ENCODE measurements around the gene HSPA1A. TPM values are rescaled to one million over a fixed set of nuclear protein-coding genes. Genes with fewer than 3 reads are reported as not detected.
A peak's percentile ranks its signal among the peaks of the same experiment; 100 is the strongest.
"Not testable (repeated sequence)": the region's sequence is repeated elsewhere in the genome, so short reads cannot be mapped to it uniquely, and the experiment has no call there.

The HSPA1A gene
- total RNA-seq, 2 donors from 2014 or later, result 230 to 440 TPM

- TF ChIP-seq POLR2AphosphoS5 (IDR thresholded peaks at IDR 0.05), result no peak
- TF ChIP-seq CTCF (IDR thresholded peaks at IDR 0.05), result no peak
- TF ChIP-seq POLR2A (IDR thresholded peaks at IDR 0.05), result no peak
- intact Hi-C loops (cut with DNase I), result no loop called here
- no peak overlapping the region for H3K27ac ChIP-seq
Measured at GRCh38 chr6:31842053-31842452, 26.7 kb downstream of the HSPA1A start.

DNA sequence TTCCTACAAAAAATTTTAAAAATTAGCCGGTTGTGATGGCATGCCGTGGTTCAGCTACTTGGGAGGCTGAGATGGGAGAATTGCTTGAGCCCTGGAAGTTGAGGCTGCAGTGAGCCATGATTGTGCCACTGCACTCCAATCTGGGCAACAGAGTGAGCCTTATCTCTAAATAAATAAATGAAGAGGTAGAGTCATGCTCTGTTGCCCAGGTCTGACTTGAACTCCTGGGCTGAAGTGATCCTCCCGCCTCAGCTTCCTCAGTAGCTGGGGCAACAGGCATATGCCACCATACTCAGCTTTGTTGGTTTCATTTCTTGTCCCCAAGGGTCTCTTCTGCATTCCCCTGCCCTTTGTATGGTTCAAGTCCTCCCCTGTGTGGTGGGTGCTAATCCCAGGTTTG is 29.2 kb downstream of the HSPA1A start:
- Histone ChIP-seq H3K9me3 (no peaks in the 10 kb centered on the region), H3K4me3 (no peak overlapping the region), H3K27ac (no peak overlapping the region), H3K4me1 (replicated peaks) (no peaks in the 10 kb centered on the region), H3K36me3 (no peaks in the 10 kb centered on the region), H3K27me3 (replicated peaks; ENCODE audit: insufficient read depth) (no peaks in the 10 kb centered on the region)
- no peak for DNase-seq (ENCODE audit: low spot score)
- TF ChIP-seq POLR2A (IDR thresholded peaks at IDR 0.05) (no peak), CTCF (IDR thresholded peaks at IDR 0.05) (no peak), POLR2AphosphoS5 (IDR thresholded peaks at IDR 0.05) (no peak)
- 93% methylated on average over 3 of the region's 3 CpGs for WGBS
- intact Hi-C loops (cut with DNase I), result no loop called here

More at GRCh38 chr6:31842053-31842452, 26.7 kb downstream of the HSPA1A start:
- H3K9me3 ChIP-seq, result no peaks in the 10 kb centered on the region
- peaks cover 5% of the 10 kb centered on the region for H3K4me1 ChIP-seq (replicated peaks)
- 84% methylated on average over 9 of the region's 9 CpGs for WGBS
- no peaks in the 10 kb centered on the region for H3K27me3 ChIP-seq (replicated peaks; ENCODE audit: insufficient read depth)
- H3K36me3 ChIP-seq, result peaks cover 0 to 3% of the 10 kb centered on the region in 2 donors
- no peak overlapping the region for H3K4me3 ChIP-seq
- no peak for DNase-seq (ENCODE audit: low spot score)

- Histone ChIP-seq H3K9me3 (no peaks in the 10 kb centered on the region), H3K36me3 (no peaks in the 10 kb centered on the region), H3K27me3 (replicated peaks; ENCODE audit: insufficient read depth) (no peaks in the 10 kb centered on the region), H3K4me1 (replicated peaks) (no peaks in the 10 kb centered on the region), H3K4me3 (no peak overlapping the region), H3K27ac (no peak overlapping the region)
- no peak for TF ChIP-seq CTCF (IDR thresholded peaks at IDR 0.05)
- TF ChIP-seq POLR2AphosphoS5 (IDR thresholded peaks at IDR 0.05), result no peak
- no peak for TF ChIP-seq POLR2A (IDR thresholded peaks at IDR 0.05)
- intact Hi-C loops (cut with DNase I), result no loop called here
- no peak for DNase-seq (ENCODE audit: low spot score)
- WGBS, result 89% methylated on average over 2 of the region's 2 CpGs
Measured at GRCh38 chr6:31847276-31847978, 32.1 kb downstream of the HSPA1A start.

GRCh38 chr6:31850765-31851484 is 35.6 kb downstream of the HSPA1A start:
- Histone ChIP-seq H3K27me3 (replicated peaks; ENCODE audit: insufficient read depth) (no peaks in the 10 kb centered on the region), H3K4me3 (no peak overlapping the region), H3K27ac (no peak overlapping the region), H3K4me1 (replicated peaks) (no peaks in the 10 kb centered on the region), H3K9me3 (no peaks in the 10 kb centered on the region), H3K36me3 (no peaks in the 10 kb centered on the region)
- TF ChIP-seq CTCF (IDR thresholded peaks at IDR 0.05) (no peak), POLR2AphosphoS5 (IDR thresholded peaks at IDR 0.05) (no peak), POLR2A (IDR thresholded peaks at IDR 0.05) (no peak)
- intact Hi-C loops (cut with DNase I), result no loop called here
- WGBS, result 97% methylated on average over 2 of the region's 2 CpGs
- DNase-seq (ENCODE audit: low spot score), result no peak

- no peaks in the 10 kb centered on the region for H3K27me3 ChIP-seq (replicated peaks; ENCODE audit: insufficient read depth)
- H3K9me3 ChIP-seq, result no peaks in the 10 kb centered on the region
- DNase-seq (ENCODE audit: low spot score), result no peak
- H3K4me1 ChIP-seq (replicated peaks), result no peaks in the 10 kb centered on the region
- no peaks in the 10 kb centered on the region for H3K36me3 ChIP-seq
- 70% methylated on average over 2 of the region's 2 CpGs for WGBS
- intact Hi-C loops (cut with DNase I), result no loop called here
- peak overlapping the region in 1 of 2 donors; percentile 65 for H3K27ac ChIP-seq
- TF ChIP-seq CTCF (IDR thresholded peaks at IDR 0.05) (no peak), POLR2AphosphoS5 (IDR thresholded peaks at IDR 0.05) (no peak), POLR2A (IDR thresholded peaks at IDR 0.05) (no peak)
- no peak overlapping the region for H3K4me3 ChIP-seq
Measured at GRCh38 chr6:31851485-31851832, 36.1 kb downstream of the HSPA1A start.

- H3K4me1 ChIP-seq (replicated peaks); H3K9me3 ChIP-seq; H3K27me3 ChIP-seq (replicated peaks; ENCODE audit: insufficient read depth); H3K36me3 ChIP-seq; intact Hi-C loops (cut with DNase I); DNase-seq (ENCODE audit: low spot score); H3K4me3 ChIP-seq: not testable (repeated sequence)
- 83% methylated on average over 30 of the region's 35 CpGs for WGBS
- peak overlapping the region in 1 of 2 donors; percentile 65 for H3K27ac ChIP-seq
Measured at GRCh38 chr6:31851980-31852718, 36.8 kb downstream of the HSPA1A start.

Measured in prostate gland (tissue), 2 donors.